HG03432 (cell line): ENCODE data around the gene RNU1-2.
A peak's percentile ranks its signal among the peaks of the same experiment; 100 is the strongest.
"Not testable (repeated sequence)": the region's sequence is repeated elsewhere in the genome, so short reads cannot be mapped to it uniquely, and the experiment has no call there.

ENCODE experiments used
- ATAC-seq: cut with Tn5 transposase; IDR thresholded peaks from one replicate; pipeline ENCODE4 v1.9.1; 2021; ENCODE audit warnings: mild to moderate bottlenecking, moderate library complexity; ENCODE audit not compliant: unreplicated experiment

The RNU1-2 gene

DNA sequence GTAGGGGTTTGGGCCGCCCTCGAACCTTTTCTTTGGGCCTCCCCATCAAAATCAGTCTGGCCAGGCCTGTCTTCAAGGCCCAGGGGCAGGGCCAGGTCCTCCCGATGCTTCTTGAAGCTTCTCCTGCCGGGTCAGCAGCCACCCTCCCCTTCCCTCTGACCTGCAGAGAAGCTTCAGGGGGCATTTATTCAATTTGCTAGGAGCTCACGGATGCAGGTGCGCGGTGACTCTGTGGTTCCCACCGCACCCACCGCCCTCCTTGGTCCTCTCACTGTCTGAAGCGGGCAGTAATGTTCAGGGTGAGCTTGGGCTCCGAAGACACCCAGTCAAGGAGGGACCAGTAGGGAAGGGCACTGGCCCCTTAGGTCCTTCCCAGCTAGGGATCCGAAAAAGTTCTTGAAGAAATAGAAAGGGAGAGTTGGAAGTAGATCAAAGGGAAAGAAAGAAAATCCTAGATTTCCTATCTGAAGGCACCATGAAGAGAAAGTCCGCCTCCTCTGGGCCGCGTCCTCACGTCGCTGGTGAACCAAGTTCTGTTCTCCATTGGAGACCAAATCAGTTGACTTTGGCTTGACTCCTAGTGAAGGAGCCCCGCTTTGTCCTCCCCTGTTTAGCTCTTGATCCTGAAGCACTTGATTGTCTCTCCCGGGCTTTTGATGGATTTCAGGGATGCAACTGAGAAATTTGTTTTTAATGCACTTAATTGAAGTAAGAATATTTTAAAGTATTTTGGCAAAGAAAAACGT, 8.7 kb upstream of the RNU1-2 start:
- no peak for ATAC-seq

DNA sequence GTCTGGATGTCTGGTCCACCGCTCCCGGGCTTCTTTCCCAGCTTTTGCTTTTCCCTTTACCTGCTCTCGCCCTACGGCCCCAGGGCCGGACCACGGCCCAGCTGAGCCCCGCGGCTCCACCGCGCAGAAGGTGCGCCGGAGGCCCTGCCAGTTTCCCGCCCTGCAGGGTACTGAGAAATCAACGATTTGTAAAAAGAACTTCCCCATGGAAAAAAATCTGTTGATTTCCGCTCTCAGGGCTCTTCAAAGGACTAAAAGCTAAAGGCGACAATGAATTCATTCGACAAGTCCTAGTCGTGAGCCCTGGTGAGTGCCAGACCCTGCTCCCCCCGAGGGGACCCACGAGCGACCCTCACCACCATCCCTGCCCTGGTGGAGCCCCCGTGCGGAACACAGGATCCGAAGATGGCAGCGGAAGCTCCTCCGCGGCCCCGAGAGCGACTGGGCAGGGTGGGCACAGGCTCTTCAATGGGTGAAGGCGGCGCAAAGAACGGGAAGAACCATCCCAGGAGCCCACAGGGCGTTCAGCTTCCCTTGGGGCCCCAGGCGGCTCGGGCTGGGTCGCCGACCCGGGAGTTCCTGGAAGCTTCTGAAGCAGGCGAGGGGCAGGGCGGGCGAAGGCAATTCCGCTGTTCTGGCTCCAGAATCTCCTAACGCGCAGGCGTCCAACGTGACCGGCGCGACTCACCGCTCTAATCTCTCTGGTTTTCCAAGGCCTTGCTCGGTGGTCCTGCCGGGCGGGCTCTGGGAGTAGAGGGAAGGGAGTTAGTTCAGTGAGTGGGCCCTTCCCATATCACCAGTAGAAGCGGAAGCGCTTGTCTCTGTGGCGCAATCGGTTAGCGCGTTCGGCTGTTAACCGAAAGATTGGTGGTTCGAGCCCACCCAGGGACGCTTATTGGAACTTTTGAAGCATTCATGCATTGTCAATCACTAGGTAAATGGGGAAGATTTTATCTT, 6.6 kb upstream of the RNU1-2 start:
- no peak for ATAC-seq

DNA sequence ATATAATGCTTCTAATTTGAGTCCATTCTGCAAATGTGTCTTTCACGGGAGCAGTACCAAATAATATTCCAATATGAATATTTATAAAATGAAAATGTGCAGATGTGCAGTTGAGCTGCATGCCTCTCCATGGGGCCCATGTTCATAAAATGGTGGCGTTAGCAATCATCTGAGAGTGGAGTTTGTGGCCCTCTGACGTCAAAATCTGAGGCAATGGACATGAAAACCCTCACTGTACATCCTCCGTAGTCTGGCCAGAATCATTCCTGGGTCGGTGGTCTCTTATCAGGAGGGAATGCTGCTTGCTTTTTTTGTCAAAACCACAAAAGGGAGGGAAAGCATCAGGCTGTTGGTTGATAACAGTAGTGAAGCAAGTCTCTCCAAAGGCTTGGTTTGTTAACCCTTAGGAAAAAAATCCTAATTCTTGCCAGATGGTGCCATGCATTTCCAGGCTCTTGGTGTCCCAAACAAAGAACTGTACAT, 5.2 kb upstream of the RNU1-2 start:
- ATAC-seq, result not testable (repeated sequence)

DNA sequence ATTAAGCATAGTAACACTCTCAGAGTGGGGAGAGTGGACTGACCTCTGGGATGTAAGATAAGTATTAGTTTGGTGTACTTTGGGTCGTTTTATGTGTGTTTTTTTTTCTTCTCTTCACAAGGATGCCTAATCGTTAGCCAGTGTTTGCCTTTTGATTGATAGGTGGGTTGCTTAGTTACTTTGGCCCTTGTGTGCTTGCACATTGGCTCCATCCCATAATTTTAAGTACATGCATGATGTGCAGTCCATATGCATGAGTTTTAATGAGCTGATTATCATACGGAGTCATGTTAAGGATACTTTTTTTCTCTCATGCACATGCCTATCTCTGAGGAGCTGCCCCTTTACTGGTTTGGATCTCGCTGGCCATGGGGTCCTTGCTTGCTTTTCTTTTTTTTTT, 4.7 kb upstream of the RNU1-2 start:
- not testable (repeated sequence) for ATAC-seq

DNA sequence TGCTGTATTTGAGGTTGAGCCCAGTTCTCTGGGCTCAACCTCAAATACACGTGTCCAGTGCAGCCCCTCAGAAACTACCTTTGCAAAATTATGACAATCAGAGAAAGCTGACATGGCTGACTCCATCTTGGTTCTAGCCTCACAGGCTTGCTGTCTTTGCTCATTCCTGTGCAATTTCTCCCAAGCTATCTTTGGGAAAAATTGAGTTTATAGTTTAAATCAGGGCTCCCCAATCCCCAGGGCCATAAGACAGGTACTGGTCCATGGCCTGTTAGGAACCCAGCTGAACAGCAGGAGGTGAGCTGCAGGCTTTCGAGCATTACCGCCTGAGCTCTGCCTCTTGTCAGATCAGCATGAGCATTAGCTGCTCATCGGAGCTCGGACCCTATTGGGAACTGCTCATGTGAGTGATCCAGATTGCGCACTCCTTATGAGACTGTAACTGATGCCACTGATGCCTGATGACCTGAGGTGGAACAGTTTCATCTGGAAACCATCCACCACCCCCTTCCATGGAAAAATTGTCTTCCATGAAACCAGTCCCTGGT, 2.7 kb upstream of the RNU1-2 start:
- not testable (repeated sequence) for ATAC-seq

DNA sequence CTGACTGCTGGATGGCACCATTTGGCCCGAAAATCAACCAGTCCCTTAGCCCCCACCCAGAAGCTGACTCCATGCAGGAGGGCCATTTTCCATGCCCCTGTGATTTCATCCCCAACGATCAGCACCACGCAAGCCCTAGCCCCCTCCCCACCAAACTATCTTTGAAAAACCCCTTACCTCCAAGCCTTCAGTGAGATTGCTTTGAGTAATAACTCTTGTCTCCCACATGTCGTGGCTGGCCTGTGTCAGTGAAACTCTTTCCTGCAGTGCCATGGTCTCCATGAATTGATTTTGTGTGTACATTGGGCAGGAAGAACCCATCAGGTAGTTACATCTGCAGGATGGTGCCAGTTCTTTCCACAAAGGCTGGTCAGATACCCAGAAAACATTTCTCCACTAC, 2.0 kb upstream of the RNU1-2 start:
- not testable (repeated sequence) for ATAC-seq

DNA sequence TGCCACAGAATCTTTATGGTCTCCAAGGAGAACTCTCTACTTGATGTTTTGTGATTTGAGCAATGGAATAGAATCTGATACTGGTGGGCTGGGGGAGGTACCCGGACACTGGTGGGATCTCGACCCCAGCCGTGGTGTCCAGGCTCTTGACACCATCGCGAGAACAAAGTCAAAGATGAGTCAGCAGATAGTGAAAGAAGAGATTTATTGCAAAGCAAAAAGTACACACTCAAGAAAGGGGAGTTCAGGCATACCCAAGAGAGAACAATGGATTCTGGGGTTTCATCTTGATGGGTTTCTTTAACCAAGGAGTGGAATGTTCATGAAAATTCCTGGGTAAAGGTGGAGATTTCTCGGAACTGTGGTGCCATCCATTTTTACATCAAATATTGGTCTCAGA, 1.4 kb upstream of the RNU1-2 start:
- ATAC-seq, result not testable (repeated sequence)

DNA sequence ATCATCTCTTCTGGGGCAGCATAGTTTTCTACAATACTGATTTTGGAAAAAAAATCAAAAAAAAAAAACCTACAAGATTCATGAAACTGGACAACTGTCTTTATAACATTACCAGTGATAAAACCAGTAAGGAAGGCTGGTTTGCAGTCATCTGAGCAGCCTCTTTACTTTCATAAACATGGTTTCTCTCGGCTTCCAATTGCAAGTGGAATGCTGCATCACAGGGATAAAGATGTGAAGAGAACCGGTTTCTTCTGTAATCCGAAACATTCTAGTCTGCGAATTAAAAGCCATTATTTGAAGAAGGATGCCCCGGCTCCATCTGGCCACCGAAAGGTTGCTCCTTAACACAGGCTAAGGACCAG, 565 bp upstream of the RNU1-2 start:
- not testable (repeated sequence) for ATAC-seq

DNA sequence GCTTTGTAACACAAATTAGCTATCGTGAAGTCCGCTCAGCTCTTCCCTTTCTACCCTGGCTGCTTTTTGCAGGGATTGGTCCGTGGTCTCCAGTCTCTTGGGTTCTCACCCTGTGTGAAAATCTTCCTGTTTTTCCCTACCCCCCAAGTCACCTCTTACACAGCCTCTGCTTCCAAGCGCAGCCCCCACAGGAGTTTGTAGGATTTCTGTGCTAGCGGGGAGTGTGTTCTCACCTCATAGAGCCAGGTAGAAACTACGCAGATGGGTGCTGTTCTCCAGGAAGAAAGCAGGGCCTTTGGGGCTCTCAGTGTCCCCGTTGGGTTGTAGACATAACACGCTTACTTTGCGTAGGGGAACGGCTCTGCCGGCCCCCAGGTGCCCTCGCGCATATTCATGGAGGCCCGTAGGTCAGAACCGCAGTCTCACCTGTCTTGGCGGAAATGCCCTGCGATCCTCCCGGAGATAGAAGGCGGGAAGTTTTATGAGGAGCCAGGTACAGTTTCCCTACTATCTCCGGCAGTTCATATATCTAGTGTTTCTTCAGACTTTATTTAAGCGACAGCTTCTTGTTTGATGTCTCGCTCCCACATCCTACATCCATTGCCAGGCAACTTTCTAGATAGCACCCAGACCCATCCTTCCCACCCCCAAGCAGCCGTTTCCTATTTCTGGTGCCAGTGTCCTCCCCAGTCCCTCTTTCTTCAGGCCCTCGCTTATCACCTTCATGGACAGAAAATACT, 706 bp downstream of the RNU1-2 start:
- peak; percentile 19 for ATAC-seq

DNA sequence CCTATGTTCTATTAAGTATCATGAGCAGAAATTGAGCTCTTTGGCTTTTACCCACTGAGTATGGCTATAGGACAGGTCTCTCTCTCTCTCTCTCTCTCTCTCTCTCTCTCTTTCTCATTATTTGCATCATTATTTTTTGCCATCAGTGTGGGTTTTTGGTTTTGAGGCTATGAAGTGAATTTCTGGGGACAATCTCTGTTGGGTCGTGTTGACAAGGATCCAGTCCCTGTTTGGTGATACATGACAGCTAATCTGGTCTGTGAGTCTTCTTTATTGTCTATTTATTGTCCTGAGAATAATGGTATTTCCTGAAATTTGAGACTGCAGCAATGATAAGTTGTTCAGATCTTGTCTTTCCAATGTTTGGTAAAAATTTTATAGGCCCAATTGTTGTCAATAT, 1.9 kb downstream of the RNU1-2 start:
- ATAC-seq, result not testable (repeated sequence)

DNA sequence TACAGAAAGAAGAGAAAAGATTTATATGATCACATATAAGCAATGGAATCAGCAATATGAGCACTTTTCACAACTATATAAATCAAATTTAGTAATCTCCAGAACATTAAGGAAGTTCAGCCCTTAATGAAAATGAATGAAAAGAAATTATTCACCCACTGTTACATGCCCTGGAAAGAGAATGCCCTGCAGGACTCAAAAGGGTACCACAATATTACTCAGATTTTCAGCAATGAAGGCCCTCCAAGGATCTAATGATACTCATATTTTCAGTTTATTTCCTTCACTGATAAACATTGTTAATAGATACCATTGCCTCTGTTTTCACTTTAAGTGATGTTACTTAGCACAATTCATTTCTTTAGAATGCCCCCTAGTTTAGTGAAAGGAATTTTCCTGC, 2.5 kb downstream of the RNU1-2 start:
- not testable (repeated sequence) for ATAC-seq

DNA sequence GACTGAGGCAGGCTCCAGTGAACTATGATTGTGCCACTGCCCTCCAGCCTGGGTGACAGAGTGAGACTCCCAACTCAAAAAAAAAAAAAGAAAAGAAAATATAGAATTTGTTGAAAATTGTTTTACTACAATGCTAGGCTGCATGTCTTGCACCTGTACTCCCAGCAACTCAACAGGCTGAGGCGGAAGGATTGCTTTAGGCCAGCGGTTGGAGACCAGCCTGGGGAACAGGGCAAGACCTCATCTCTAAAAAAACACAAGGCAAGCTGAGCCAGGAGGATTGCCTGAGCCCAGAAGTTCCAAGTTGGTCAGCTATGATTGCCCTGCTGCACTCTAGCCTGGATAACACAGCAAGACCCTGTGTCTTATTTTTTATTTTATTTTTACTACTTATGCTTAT, 3.2 kb downstream of the RNU1-2 start:
- not testable (repeated sequence) for ATAC-seq

DNA sequence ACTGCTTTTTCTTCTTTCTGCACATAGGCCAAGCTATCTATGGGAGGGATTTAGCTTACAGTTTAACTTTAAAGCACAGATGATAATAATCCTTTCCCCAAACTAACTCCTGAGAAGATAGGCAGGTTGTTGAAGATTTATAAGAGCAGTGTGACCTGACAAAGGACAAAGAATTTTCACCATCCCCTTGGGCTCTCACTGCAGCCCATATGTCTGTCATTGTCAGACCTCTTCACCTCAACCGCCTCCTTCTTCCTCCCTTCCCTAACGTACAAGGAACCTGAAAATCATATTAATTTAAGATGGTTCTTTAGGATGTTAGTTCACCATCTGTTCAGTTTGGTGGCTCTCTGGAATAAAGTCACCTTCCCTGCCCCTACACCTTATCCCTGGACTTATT, 5.0 kb downstream of the RNU1-2 start:
- no peak for ATAC-seq

DNA sequence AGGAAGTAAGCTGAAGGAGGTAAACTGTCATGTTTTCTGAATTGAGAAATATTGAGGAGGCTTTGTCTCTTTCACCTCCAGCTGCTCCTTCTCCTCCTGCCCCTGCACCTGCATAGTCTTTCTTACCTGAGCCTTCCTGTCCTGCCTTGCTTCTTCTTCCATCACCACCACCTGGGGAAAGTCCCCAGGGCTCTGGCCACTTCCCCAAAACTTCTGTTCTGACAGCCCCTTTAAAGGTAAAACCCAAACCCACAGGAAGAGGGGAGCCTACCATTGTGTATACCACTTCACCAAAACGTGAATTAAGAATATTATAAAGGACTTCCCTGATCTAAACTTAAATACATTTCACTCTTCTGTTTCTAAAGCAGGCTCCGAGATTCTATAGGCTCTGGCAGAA, 5.6 kb downstream of the RNU1-2 start:
- ATAC-seq, result not testable (repeated sequence)

DNA sequence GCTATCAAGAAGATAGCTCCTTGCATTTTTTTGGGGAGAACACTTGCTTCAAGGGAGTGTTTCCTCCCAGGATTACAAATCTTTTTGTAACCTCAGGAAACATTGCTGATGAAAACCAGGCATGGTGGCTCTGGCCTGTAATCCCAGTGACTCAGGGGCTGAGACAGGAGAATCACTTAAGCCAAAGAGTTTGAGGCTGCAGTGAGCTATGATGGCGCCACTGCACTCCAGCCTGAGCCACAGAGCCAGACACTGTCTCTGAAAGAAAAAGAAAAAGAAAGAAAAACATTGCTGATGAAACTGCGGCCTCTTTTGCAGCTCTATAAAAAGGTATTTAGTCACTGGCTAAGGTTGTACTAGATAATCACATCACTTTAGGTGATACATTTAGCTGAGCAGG, 7.3 kb downstream of the RNU1-2 start:
- ATAC-seq, result no peak

DNA sequence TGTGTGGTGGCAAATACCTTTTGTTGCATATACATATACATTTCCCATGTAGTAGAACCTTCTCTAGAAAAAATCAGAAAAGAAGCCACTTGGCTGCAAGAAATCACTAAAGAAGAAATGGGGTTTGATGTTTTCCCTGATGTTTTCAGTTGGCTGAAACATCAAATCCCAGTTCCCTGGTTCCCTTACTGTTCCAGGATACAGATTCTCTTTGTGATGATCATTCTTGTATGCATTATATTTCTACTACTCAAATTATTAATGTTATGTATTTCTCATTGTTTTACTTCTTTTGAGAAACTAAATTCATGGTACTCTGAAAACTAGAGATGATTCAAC, 7.6 kb downstream of the RNU1-2 start:
- ATAC-seq, result no peak

DNA sequence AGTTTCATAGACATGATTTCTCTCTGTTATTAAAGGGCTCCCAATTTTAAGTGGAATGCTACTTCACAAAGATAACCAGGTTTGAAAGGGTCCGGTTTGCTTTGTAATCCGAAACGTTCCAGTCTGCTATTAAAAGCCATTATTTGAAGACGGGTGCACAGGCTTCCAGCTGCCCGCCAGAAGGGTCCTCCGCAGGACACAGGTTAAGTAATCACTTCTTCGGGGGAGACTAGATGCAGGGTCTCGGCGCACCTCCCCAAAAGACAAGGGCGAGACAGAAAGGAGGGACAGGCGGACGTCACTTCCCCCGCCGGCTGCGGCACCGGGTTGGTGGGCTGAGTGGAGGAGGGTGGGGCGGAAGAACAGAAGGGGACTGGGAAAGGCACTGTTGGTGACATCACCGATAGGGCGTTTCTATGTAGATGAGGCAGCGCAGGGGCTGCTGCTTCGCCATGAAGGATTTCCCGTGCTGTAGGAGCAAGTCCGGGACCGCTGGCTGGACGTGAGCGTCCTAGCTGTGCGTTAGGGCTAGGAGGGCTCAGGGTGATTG, 8.9 kb downstream of the RNU1-2 start:
- ATAC-seq, result peak; percentile 90

DNA sequence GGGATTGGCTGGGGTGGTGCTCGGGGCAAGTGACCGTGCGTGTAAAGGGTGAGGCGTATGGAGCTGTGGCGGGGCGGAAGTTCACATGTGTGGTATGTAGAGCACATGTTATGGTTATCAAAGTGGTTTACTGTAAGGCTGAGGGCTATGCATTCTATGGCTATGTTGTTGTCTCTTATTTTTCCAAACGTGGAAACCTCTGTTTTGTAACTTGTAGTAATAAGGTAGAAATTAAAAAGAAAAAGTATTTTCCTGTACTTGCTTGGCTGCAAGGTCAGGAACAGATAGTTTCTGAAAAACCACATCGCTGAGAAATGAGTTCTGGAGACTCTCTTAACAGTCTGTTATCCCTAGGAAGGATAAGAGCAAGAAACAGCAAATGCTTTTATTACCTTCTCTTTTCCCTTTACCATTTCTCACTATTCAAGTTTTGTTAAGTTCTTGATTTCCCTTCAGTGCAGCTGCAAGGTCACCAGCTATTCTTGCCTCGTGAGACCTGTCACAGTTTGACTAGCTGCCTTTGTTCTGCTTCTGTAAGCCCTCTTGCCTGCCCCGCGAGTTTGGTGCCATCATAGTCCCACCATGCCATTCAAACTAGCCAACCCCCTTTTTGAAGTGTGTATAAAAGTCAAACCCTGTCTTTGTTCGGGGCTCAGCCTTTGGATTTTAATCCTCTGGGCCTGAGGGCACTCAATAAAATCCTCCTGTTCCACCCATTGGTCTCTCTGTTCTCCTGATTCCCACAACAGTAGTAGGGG, 9.5 kb downstream of the RNU1-2 start:
- peak; percentile 81 for ATAC-seq

DNA sequence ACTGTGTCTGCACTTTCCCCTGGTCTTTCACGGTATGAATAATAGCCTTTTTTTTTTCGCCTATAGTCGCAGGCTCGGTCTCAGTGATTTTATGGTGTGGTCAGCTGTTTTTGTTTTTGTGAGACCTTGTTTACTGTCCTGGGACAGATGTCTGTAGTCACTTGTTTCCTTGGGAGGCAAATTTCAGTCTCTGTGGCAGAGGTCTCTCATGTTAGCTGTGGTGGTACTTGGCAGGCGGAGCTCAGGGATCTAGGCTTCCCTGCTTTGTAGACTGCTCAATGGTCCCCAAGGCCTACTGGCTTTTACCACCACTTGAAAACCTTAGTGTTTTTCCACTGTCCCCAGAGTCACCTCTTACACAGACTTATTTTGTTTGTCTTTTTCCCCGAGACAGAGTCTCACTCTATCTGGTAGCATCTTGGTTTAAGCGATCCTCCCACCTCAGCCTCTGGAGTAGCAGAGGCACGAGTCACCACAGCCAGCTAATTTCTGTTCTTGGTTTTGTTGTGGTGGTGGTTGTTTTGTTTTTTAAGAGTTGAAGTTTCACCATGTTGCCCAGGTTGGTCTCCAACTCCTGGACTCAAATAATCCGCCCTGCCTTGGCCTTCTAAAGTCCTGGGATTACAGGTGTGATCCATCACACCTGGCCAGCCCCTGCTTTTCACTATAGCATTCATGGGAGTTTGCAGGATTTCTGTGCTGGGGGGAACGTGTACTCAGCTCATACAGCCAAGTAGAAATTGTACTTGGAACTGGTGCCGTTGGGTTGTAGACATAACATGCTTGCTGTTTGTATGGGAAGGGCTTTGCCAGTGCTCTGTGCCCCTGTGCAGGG, 10.3 kb downstream of the RNU1-2 start:
- ATAC-seq, result no peak
